Ramos (cell line): ENCODE results near the gene ZYX.

ENCODE experiments used
- in situ Hi-C: fragments of 300-500 bp; cut with MboI; formaldehyde crosslinking; loops from one replicate; pipeline ENCODE4 v1.14.3; 2022; ENCODE audit warnings: low sequenced_read_pairs; ENCODE audit not compliant: unreplicated experiment

The ZYX gene, protein sequence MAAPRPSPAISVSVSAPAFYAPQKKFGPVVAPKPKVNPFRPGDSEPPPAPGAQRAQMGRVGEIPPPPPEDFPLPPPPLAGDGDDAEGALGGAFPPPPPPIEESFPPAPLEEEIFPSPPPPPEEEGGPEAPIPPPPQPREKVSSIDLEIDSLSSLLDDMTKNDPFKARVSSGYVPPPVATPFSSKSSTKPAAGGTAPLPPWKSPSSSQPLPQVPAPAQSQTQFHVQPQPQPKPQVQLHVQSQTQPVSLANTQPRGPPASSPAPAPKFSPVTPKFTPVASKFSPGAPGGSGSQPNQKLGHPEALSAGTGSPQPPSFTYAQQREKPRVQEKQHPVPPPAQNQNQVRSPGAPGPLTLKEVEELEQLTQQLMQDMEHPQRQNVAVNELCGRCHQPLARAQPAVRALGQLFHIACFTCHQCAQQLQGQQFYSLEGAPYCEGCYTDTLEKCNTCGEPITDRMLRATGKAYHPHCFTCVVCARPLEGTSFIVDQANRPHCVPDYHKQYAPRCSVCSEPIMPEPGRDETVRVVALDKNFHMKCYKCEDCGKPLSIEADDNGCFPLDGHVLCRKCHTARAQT

GRCh38 chr7:143380646-143381426 lies at the start of gene ZYX:
TSS of gene ZYX (plus strand) at chr7:143381345. CDS start at chr7:143381572, 227 bp downstream.
- in situ Hi-C loops: no loop called here

GRCh38 chr7:143334244-143334643 lies 46.9 kb upstream of the ZYX start:
- in situ Hi-C loops: no loop called here

DNA sequence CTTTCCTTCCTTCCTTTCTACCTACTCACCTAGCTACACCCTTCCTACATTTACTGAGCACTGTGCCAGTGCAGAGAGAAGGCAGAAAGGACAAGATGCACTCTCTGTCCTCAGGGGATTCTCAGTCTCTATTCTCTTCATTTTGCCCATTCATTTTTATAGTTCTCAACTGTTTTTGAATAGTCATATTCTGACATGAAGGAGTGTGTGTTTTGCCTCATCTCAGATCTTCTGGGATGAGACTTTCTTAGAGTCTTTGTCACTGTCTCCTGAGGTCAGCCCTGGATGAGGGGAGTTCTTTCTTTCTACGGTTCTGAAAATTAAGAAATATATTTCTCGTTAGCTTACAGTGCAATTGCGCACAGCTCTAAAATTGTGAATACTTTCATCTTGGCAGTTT lies 43.9 kb upstream of the ZYX start:
- in situ Hi-C loops: no loop called here

DNA sequence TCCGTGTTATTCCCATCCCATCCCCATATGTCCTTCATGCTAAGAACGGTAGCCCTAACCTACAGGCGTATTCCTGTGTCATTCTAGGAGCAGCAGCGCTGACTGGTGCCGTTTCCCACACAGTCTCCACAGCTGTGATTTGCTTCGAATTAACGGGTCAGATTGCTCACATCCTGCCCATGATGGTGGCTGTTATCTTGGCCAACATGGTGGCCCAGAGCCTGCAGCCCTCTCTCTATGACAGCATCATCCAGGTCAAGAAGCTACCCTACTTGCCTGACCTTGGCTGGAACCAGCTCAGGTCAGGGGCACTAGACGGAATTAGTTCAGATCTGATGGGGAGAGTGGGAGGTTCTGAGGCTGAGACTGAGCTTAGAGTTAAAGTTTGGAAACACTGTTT lies 39.3 kb upstream of the ZYX start:
- in situ Hi-C loops: no loop called here

DNA sequence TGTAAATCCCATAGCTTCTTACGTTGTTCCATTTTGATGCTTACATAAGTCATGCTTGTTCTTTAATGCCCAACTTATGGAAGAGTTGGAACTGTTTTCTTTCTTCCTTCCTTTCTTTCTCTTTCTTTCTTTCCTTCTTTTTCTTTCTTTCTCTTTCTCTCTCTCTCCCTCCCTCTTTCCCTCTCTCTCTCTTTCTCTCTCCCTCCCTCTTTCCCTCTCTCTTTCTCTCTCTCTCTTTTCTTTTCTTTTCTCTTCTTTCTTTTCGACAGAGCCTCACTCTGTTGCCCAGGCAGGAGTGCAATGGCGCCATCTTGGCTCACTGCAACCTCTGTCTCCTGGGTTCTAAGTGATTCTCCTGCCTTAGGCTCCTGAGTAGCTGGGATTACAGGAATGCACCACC lies 37.5 kb upstream of the ZYX start:
- in situ Hi-C loops: no loop called here

DNA sequence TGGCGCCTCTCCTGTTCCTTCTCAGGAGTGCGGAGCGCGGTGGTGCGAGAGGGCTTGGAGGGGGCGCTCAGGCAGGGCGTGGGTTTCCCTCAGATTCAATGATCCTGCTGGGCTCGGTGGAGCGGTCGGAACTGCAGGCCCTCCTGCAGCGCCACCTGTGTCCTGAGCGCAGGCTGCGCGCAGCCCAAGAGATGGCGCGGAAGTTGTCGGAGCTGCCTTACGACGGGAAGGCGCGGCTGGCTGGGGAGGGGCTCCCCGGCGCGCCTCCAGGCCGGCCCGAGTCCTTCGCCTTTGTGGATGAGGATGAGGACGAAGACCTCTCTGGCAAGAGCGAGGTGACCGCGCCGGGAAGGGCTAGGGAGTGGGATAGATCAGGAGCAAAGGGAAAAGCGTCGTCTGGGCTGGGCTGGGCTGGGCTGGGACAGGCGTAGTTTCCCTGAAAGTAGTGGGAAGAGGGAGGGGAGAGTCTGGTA lies 35.7 kb upstream of the ZYX start:
- in situ Hi-C loops: no loop called here

DNA sequence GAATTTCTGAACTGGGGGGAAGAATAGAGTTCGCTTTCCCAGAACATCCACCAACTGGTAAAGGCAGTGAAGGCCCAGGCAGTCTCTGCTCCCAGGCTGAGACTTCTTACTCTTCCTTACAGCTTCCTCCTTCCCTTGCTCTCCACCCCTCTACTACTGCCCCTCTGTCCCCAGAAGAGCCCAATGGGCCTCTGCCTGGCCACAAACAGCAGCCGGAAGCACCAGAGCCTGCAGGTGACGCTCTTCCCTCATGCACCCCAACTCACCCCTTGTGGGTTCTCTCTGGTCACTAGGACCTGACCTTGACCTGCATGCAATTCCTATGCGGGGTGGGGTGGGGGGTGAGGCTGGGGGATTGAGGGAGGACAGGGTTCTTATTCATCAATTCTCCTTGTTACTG lies 35.1 kb upstream of the ZYX start:
- in situ Hi-C loops: no loop called here

- in situ Hi-C loops: no loop called here
These were observed 33.2 kb upstream of the ZYX start for GRCh38 chr7:143347950-143348349.

DNA sequence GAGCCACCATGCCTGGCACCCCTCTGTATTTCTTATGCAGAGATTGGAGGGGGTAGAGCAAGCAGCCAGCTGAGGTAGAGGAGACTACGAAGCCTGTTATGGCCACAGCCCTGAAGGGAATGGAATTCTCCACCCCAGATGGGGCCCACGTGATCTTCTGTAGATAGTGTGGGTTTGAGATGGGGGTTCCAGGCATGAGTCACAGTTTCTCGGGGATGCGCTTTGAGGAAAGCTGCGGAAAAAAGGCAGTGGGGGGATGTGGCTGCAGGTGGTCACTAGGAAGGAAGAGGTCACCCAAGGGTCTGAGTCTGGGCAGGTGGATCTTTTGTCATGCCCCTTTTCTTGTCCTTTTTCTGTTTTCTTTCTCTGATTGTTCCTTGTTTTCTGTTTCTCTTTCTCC lies 30.1 kb upstream of the ZYX start:
- in situ Hi-C loops: no loop called here

- in situ Hi-C loops: no loop called here
These were observed 29.6 kb upstream of the ZYX start for GRCh38 chr7:143351574-143351973.

GRCh38 chr7:143352531-143353002 lies 28.6 kb upstream of the ZYX start:
- in situ Hi-C loops: no loop called here

- in situ Hi-C loops: no loop called here
These were observed 26.8 kb upstream of the ZYX start for GRCh38 chr7:143354376-143354775.

DNA sequence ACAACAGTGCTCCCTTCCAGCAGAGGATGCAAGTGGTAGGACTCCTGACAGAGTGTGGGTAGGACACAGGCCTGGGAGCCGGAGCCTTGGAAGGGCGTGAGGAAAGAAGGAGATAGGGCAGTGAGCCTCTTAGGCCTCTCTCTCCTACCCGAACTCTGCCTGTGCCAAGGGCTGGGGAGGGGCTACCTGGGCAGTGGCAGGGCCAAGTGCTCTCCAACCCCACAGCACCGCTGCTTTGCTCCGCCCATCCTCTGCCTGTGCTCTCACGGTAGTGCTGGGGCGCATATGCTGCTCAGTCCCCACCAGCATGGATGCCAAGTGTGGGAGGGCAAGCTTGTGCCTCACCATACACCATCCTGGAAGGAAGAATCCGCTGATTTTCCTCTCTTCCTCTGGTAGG lies 26.2 kb upstream of the ZYX start:
- in situ Hi-C loops: no loop called here

GRCh38 chr7:143355450-143356385 lies 25.4 kb upstream of the ZYX start:
- in situ Hi-C loops: no loop called here

GRCh38 chr7:143356414-143357050 lies 24.6 kb upstream of the ZYX start:
- in situ Hi-C loops: no loop called here

GRCh38 chr7:143358626-143359025 lies 22.5 kb upstream of the ZYX start:
- in situ Hi-C loops: no loop called here

- in situ Hi-C loops: no loop called here
These were observed 21.3 kb upstream of the ZYX start for GRCh38 chr7:143359771-143360353.

GRCh38 chr7:143360788-143361551 lies 20.2 kb upstream of the ZYX start:
- in situ Hi-C loops: no loop called here
